Esophagus (tissue), 2 donors: ENCODE data around the gene DCAF10. TPM values are rescaled to one million over a fixed set of nuclear protein-coding genes. Genes with fewer than 3 reads are reported as not detected.
A peak's percentile ranks its signal among the peaks of the same experiment; 100 is the strongest.
"Not testable (repeated sequence)": the region's sequence is repeated elsewhere in the genome, so short reads cannot be mapped to it uniquely, and the experiment has no call there.

Source experiments
- H3K27ac ChIP-seq, 2 donors: one replicate each; pipeline ENCODE4 v1.5.1; 2013; ENCODE audit warnings: low read depth in 2 of 2, mild to moderate bottlenecking in 2 of 2, inconsistent platforms in 1 of 2, low read length in 1 of 2, moderate library complexity in 1 of 2
- H3K27me3 ChIP-seq, 2 donors: one replicate each; pipeline ENCODE4 v1.6.1; 2013; ENCODE audit warnings: low read length in 2 of 2, control low read depth in 1 of 2, mild to moderate bottlenecking in 1 of 2; ENCODE audit not compliant: insufficient read depth in 2 of 2, control insufficient read depth in 1 of 2
- H3K36me3 ChIP-seq, 2 donors: one replicate each; pipeline ENCODE4 v1.6.1; 2013; ENCODE audit warnings: low read length in 1 of 2; ENCODE audit not compliant: control insufficient read depth in 2 of 2, insufficient read depth in 2 of 2
- H3K4me1 ChIP-seq, 2 donors: one replicate each; pipeline ENCODE4 v1.6.1; 2013; ENCODE audit warnings: low read length in 1 of 2; ENCODE audit not compliant: control insufficient read depth in 2 of 2, insufficient read depth in 2 of 2
- H3K4me3 ChIP-seq, 2 donors: one replicate each; pipeline ENCODE4 v1.5.1; 2013; ENCODE audit warnings: low read length in 2 of 2, mild to moderate bottlenecking in 2 of 2, low read depth in 1 of 2, moderate library complexity in 1 of 2
- H3K9me3 ChIP-seq, 2 donors: one replicate each; pipeline ENCODE4 v1.6.1; 2013; ENCODE audit warnings: mild to moderate bottlenecking in 2 of 2, low read depth in 1 of 2, low read length in 1 of 2, moderate library complexity in 1 of 2; ENCODE audit not compliant: control insufficient read depth in 2 of 2, insufficient read depth in 1 of 2
- WGBS, 2 donors: extraction: QIAGEN DNeasy Blood & Tissue Kit; methylation state at CpG; one replicate each; pipeline ENCODE4 v1.1.7; 2013; 5-methylcytosine and 5-hydroxymethylcytosine counted together
- polyA plus RNA-seq, 2 donors: library from polyadenylated mRNA; stranded (reverse); fragments of 200-250 nt; gene quantifications; one replicate each; pipeline ENCODE4 v1.2.3, GENCODE V29; 2013
- donor health status: healthy with polysubstance abuse.
- donor health status: Bipolar disorder and iron deficiency.

The DCAF10 gene
- polyA plus RNA-seq, 2 donors = 6.1 to 8.0 TPM

DNA sequence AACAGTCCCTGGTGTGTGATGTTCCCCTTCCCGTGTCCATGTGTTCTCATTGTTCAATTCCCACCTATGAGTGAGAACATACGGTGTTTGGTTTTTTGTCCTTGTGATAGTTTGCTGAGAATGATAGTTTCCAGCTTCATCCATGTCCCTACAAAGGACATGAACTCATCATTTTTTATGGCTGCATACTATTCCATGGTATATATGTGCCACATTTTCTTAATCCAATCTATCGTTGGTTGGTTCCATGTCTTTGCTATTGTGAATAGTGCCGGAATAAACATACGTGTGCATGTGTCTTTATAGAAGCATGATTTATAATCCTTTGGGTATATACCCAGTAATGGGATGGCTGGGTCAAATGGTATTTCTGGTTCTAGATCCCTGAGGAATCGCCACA lies 35.3 kb upstream of the DCAF10 start:
- 96 to 98% methylated on average over 5 to 6 of the region's 6 CpGs for WGBS, 2 donors
- H3K36me3 ChIP-seq = not testable (repeated sequence)

DNA sequence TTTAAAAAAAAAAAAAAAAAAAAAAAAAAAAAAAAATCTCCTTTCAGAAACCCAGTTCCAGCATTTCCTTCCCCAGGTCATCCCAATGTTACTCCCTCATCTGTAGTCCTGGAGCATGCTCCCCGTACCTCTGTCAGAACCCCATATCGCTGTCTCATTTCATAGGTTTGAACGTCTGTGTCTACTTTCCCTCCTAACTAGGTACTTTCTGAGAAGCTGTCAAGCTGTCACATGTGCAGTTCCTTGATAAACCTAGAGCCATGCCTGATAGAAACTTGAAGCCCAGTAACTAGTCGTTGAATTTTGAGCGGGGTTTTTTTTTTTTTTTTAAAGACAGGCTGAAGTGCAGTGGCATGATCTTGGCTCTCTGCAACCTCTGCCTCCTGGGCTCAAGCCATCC lies 31.3 kb upstream of the DCAF10 start:
- Histone ChIP-seq H3K4me3 (no peak overlapping the region), H3K36me3 (peaks cover 3 to 7% of the 10 kb centered on the region in 2 donors)
- 91 to 94% methylated on average over 5 of the region's 5 CpGs for WGBS, 2 donors

More for the DNA sequence above, 35.3 kb upstream of the DCAF10 start:
- H3K27ac ChIP-seq, H3K27me3 ChIP-seq, H3K4me1 ChIP-seq, H3K4me3 ChIP-seq, H3K9me3 ChIP-seq: not testable (repeated sequence)

GRCh38 chr9:37769995-37770394 lies 30.6 kb upstream of the DCAF10 start:
- Histone ChIP-seq H3K36me3 (peaks cover 3 to 7% of the 10 kb centered on the region in 2 donors), H3K27me3 (no peaks in the 10 kb centered on the region), H3K27ac (no peak overlapping the region), H3K4me3 (no peak overlapping the region), H3K4me1 (no peaks in the 10 kb centered on the region), H3K9me3 (no peaks in the 10 kb centered on the region)
- WGBS, 2 donors = 90 to 94% methylated on average over 3 of the region's 3 CpGs

More for the DNA sequence above, 31.3 kb upstream of the DCAF10 start:
- Histone ChIP-seq H3K4me1 (no peaks in the 10 kb centered on the region), H3K9me3 (no peaks in the 10 kb centered on the region), H3K27ac (no peak overlapping the region), H3K27me3 (no peaks in the 10 kb centered on the region)

GRCh38 chr9:37775216-37775919 lies 25.2 kb upstream of the DCAF10 start:
- Histone ChIP-seq H3K36me3 (peaks cover 9 to 10% of the 10 kb centered on the region in 2 donors), H3K27ac (no peak overlapping the region), H3K27me3 (no peaks in the 10 kb centered on the region), H3K9me3 (no peaks in the 10 kb centered on the region), H3K4me3 (no peak overlapping the region), H3K4me1 (no peaks in the 10 kb centered on the region)
- 98 to 100% methylated on average over 1 of the region's 1 CpG for WGBS, 2 donors

GRCh38 chr9:37776328-37776727 lies 24.3 kb upstream of the DCAF10 start:
- Histone ChIP-seq H3K9me3 (no peaks in the 10 kb centered on the region), H3K36me3 (peaks cover 7 to 9% of the 10 kb centered on the region in 2 donors), H3K4me1 (no peaks in the 10 kb centered on the region), H3K27me3 (no peaks in the 10 kb centered on the region), H3K27ac (no peak overlapping the region), H3K4me3 (no peak overlapping the region)
- 88 to 94% methylated on average over 5 of the region's 5 CpGs for WGBS, 2 donors

GRCh38 chr9:37778534-37778933 lies 22.1 kb upstream of the DCAF10 start:
- Histone ChIP-seq H3K36me3 (peaks cover 8 to 13% of the 10 kb centered on the region in 2 donors), H3K9me3 (no peaks in the 10 kb centered on the region), H3K4me1 (no peaks in the 10 kb centered on the region), H3K27ac (no peak overlapping the region), H3K27me3 (no peaks in the 10 kb centered on the region), H3K4me3 (no peak overlapping the region)
- WGBS, 2 donors = 44 to 56% methylated on average over 2 of the region's 2 CpGs

GRCh38 chr9:37784291-37784615 lies 16.3 kb upstream of the DCAF10 start:
- Histone ChIP-seq H3K4me3 (peak overlapping the region; percentile 82 to 98), H3K27ac (peak overlapping the region; percentile 88), H3K27me3 (no peaks in the 10 kb centered on the region), H3K9me3 (no peaks in the 10 kb centered on the region), H3K4me1 (no peaks in the 10 kb centered on the region), H3K36me3 (peaks cover 0 to 6% of the 10 kb centered on the region in 2 donors)
- 0 to 1% methylated on average over 6 of the region's 6 CpGs for WGBS, 2 donors

GRCh38 chr9:37784616-37785483 lies 15.7 kb upstream of the DCAF10 start, which contains the start of gene EXOSC3:
Gene EXOSC3, minus strand, starts transcription at chr9:37785064. Its CDS starts 20 bp downstream, at chr9:37785044.
- WGBS, 2 donors = 0 to 1% methylated on average over 73 of the region's 73 CpGs
- peaks cover 0 to 6% of the 10 kb centered on the region in 2 donors for H3K36me3 ChIP-seq
- H3K27me3 ChIP-seq = no peaks in the 10 kb centered on the region
- H3K27ac ChIP-seq = peak within 1 kb of the TSS; percentile 88
- peak within 1 kb of the TSS; percentile 82 to 98 for H3K4me3 ChIP-seq
- H3K9me3 ChIP-seq = no peaks in the 10 kb centered on the region
- H3K4me1 ChIP-seq = no peaks in the 10 kb centered on the region

GRCh38 chr9:37787059-37787458 lies 13.5 kb upstream of the DCAF10 start:
- no peak overlapping the region for H3K27ac ChIP-seq
- no peaks in the 10 kb centered on the region for H3K27me3 ChIP-seq
- peaks cover 0 to 6% of the 10 kb centered on the region in 2 donors for H3K36me3 ChIP-seq
- H3K4me1 ChIP-seq = no peaks in the 10 kb centered on the region
- 58 to 60% methylated on average over 44 to 45 of the region's 45 CpGs for WGBS, 2 donors
- no peak overlapping the region for H3K4me3 ChIP-seq
- no peaks in the 10 kb centered on the region for H3K9me3 ChIP-seq
